Chondrocyte (in vitro differentiated cells): ENCODE measurements around the gene APOE. TPM values are rescaled to one million over a fixed set of nuclear protein-coding genes. Genes with fewer than 3 reads are reported as not detected.

Experiments
- DNase-seq: peaks from one replicate; pipeline ENCODE4 v3.0.0; 2021; ENCODE audit warnings: mixed read lengths, low spot score
- H3K27ac Mint-ChIP-seq: one replicate; pipeline ENCODE4 v1.8.0; 2021; ENCODE audit warnings: mild to moderate bottlenecking, moderate library complexity, mixed read lengths; ENCODE audit not compliant: unreplicated experiment
- H3K27me3 Mint-ChIP-seq: 2 replicates; pipeline ENCODE4 v1.8.0; 2021; ENCODE audit warnings: low read depth, mixed read lengths
- H3K36me3 Mint-ChIP-seq: 2 replicates; pipeline ENCODE4 v1.8.0; 2021; ENCODE audit warnings: low read depth, mixed read lengths
- H3K4me1 Mint-ChIP-seq: 2 replicates; pipeline ENCODE4 v1.8.0; 2021; ENCODE audit warnings: low read depth, mild to moderate bottlenecking, mixed read lengths
- H3K4me3 Mint-ChIP-seq: one replicate; pipeline ENCODE4 v1.8.0; 2021; ENCODE audit warnings: mild to moderate bottlenecking, moderate library complexity, mixed read lengths; ENCODE audit not compliant: unreplicated experiment
- H3K9me3 Mint-ChIP-seq: 2 replicates; pipeline ENCODE4 v1.8.0; 2021; ENCODE audit warnings: low read depth, mixed read lengths
- total RNA-seq: library from RNA; stranded (reverse); gene quantifications from 3 replicates; pipeline ENCODE4 v1.2.1, GENCODE V29; 2021
- TF ChIP-seq, protein P1 (sequence below): fragments of 200-600 bp; sonication (generic); IDR thresholded peaks from 2 replicates; pipeline ENCODE4 v1.5.0; 2021; ENCODE audit warnings: antibody characterized with exemption, mild to moderate bottlenecking, moderate library complexity

APOE gene
- total RNA-seq, 1 donor from 2014 or later: 178 TPM

DNA sequence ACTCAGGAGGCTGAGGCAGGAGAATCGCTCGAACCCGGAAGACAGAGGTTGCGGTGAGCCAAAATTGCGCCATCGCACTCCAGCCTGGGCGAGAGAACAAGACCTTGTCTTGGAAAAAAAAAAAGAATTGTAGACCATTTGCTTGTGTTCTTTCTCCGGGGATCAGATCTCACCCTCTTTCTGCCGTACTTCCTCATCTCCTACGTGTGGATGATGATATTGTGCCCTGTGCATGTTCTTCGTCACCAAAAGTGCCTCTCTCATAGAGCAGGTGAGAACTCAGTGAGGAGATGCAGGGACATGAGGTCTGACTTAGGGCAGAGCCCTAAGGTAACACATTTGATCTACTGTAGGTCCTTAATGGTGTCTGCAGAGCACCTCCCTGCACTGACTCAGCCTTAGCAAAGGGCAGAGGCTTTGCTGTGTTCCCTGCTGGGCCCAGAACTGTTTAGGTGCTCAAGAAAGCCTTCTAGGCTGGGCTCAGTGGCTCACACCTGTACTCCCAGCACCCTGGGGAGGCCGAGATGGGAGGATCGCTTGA lies 41.5 kb downstream of the APOE start:
- no peak for DNase-seq
- Mint-ChIP-seq H3K27me3 (no peaks in the 10 kb centered on the region), H3K4me1 (peaks cover 8% of the 10 kb centered on the region), H3K4me3 (no peak overlapping the region), H3K27ac (no peak overlapping the region), H3K9me3 (no peaks in the 10 kb centered on the region), H3K36me3 (no peaks in the 10 kb centered on the region)
- TF ChIP-seq, protein P1, sequence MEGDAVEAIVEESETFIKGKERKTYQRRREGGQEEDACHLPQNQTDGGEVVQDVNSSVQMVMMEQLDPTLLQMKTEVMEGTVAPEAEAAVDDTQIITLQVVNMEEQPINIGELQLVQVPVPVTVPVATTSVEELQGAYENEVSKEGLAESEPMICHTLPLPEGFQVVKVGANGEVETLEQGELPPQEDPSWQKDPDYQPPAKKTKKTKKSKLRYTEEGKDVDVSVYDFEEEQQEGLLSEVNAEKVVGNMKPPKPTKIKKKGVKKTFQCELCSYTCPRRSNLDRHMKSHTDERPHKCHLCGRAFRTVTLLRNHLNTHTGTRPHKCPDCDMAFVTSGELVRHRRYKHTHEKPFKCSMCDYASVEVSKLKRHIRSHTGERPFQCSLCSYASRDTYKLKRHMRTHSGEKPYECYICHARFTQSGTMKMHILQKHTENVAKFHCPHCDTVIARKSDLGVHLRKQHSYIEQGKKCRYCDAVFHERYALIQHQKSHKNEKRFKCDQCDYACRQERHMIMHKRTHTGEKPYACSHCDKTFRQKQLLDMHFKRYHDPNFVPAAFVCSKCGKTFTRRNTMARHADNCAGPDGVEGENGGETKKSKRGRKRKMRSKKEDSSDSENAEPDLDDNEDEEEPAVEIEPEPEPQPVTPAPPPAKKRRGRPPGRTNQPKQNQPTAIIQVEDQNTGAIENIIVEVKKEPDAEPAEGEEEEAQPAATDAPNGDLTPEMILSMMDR: no peak

DNA sequence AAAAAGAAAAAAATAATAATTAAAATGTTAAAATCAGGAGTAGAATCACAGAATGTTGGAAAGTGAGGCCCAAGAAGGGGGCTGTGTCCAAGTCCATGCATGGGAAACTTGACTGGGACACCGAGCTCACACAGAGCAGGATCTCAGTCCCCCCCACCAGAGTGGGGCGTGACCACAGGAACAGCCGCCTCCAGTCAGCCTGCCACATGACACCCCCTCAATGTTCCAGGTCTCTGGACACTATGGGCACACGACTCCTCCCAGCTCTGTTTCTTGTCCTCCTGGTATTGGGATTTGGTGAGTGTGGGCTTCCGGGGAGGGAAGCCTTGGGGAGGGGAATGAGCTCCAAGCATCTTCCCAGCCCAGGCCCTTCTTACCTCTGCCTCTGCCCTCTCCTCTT lies 42.6 kb downstream of the APOE start:
- DNase-seq: no peak
- Mint-ChIP-seq H3K27ac (no peak overlapping the region), H3K4me1 (peaks cover 8% of the 10 kb centered on the region), H3K27me3 (no peaks in the 10 kb centered on the region), H3K4me3 (no peak overlapping the region), H3K9me3 (no peaks in the 10 kb centered on the region), H3K36me3 (no peaks in the 10 kb centered on the region)
- TF ChIP-seq, protein P1: no peak

GRCh38 chr19:44948763-44949374 lies 43.3 kb downstream of the APOE start:
- no peaks in the 10 kb centered on the region for H3K27me3 Mint-ChIP-seq
- DNase-seq: no peak
- no peaks in the 10 kb centered on the region for H3K9me3 Mint-ChIP-seq
- no peak overlapping the region for H3K27ac Mint-ChIP-seq
- H3K4me3 Mint-ChIP-seq: no peak overlapping the region
- no peaks in the 10 kb centered on the region for H3K36me3 Mint-ChIP-seq
- TF ChIP-seq, protein P1: no peak
- H3K4me1 Mint-ChIP-seq: peaks cover 10% of the 10 kb centered on the region

- H3K9me3 Mint-ChIP-seq: no peaks in the 10 kb centered on the region
- no peak for DNase-seq
- TF ChIP-seq, protein P1: no peak
- H3K27me3 Mint-ChIP-seq: no peaks in the 10 kb centered on the region
- no peak overlapping the region for H3K27ac Mint-ChIP-seq
- H3K4me3 Mint-ChIP-seq: no peak overlapping the region
- H3K4me1 Mint-ChIP-seq: peaks cover 12% of the 10 kb centered on the region
- no peaks in the 10 kb centered on the region for H3K36me3 Mint-ChIP-seq
Observed at GRCh38 chr19:44949550-44949949, 44.0 kb downstream of the APOE start.

DNA sequence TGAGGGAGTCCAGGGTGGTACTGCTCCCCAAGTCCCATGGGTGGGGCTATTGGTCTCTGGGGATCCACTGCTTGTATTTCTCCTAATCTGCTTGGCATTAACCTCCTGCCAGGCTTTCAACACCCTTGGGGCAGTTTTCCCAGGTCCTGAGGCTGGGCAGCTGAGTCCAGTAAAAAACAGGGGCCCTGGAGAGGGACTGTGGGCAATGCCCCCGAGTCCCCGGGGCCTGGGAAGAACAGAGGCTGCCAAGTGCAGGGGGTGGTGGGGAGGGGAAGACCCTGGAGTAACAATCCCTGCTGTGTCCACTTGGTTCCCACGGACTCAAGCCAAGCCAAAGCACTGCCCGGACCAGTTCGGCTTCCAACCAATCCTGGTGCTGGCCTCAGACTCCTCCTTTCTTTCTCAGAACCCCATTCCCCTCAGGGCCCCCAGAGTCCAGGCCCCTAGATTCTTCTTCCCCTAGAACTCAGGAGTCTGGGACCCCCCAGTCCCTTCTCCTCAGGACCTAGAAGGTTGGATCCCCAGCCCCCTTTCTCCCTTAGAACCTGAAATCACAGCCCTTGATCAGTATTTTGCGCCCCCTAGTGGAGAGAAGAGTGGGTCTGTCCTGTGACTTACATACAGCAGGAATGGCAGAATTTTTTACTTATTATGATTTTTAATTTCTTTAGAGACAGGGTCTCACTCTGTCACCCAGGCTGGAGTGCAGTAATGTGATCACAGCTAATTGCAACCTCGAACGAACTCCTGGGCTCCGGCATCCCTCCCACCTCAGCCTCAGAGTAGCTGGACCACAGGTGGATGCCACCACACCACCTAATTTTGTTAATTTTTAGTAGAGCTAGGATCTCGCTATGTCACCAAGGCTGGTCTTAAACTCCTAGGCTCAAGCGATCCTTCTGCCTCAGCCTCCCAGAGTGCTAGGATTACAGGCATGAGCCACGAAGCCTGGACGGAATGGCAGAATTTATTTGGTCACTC lies 45.9 kb downstream of the APOE start:
- no peaks in the 10 kb centered on the region for H3K9me3 Mint-ChIP-seq
- peak overlapping the region; percentile 87 for H3K27ac Mint-ChIP-seq
- peaks cover 22% of the 10 kb centered on the region for H3K4me1 Mint-ChIP-seq
- TF ChIP-seq, protein P1: peak; percentile 97
- no peaks in the 10 kb centered on the region for H3K36me3 Mint-ChIP-seq
- H3K27me3 Mint-ChIP-seq: no peaks in the 10 kb centered on the region
- DNase-seq: no peak
- H3K4me3 Mint-ChIP-seq: peak overlapping the region; percentile 33
